HUDEP-2 (cell line): ENCODE data around the gene CXCL1.

Source experiments
- DNase-seq, 76 experiments: peaks; one replicate each; lab custom pipeline; 2025; ENCODE audit not compliant: unreplicated experiment in 76 of 76; lab: John Stamatoyannopoulos, UW

CXCL1 gene

DNA sequence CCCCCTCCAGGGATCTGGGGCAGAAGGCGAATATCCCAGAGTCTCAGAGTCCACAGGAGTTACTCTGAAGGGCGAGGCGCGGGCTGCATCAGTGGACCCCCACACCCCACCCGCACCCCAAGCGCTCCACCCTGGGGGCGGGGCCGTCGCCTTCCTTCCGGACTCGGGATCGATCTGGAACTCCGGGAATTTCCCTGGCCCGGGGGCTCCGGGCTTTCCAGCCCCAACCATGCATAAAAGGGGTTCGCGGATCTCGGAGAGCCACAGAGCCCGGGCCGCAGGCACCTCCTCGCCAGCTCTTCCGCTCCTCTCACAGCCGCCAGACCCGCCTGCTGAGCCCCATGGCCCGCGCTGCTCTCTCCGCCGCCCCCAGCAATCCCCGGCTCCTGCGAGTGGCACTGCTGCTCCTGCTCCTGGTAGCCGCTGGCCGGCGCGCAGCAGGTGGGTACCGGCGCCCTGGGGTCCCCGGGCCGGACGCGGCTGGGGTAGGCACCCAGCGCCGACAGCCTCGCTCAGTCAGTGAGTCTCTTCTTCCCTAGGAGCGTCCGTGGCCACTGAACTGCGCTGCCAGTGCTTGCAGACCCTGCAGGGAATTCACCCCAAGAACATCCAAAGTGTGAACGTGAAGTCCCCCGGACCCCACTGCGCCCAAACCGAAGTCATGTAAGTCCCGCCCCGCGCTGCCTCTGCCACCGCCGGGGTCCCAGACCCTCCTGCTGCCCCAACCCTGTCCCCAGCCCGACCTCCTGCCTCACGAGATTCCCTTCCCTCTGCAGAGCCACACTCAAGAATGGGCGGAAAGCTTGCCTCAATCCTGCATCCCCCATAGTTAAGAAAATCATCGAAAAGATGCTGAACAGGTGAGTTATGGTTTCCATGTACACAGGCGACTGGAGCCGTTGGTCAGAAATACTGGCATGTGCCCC, at the start of gene CXCL1:
Gene CXCL1, plus strand, starts transcription at position 264 of the 926 bp plus-strand sequence. Its CDS starts 78 bp downstream, at position 342.
- no peak for DNase-seq

- DNase-seq = no peak
These were observed 47.9 kb upstream of the CXCL1 start for GRCh38 chr4:73821325-73821724.

DNA sequence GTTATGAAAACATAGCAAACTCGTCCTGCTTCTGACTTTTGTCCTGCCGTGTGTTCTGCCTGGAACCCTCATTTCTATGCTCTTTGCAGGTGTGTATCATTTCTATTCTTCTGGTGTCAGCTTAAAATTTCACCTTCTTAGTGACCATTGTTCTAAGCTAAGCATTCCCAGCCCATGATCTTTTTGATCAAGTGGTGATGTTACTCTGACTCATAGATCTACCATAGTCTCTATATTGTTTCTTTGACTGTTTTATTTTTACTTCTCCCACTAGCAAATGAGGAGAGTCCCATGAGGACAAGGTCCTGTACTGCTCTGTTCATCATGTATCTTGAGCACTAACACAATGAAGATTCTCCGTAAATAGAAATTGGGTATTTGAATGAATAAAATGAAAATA, 46.8 kb upstream of the CXCL1 start:
- no peak for DNase-seq

- no peak for DNase-seq
These were observed 46.2 kb upstream of the CXCL1 start for GRCh38 chr4:73822812-73823504.

DNA sequence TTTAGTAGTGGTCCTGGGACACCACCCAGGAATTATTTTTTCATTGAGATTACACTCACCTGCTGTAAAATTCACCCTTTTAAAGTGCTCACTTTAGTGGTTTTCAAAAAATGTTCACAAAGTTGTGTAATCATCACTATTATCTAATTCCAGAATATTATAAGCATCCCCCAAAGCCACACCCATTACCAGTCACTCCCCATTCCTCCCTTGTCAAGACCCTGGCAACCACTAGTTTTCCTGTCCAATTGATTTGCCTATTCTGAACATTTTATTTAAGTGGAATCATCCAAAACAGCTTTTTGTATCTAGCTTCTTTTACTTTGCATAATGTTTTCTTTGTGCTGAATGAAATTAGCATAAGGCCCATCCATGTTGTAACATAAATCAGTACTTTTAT, 45.4 kb upstream of the CXCL1 start:
- no peak for DNase-seq

DNA sequence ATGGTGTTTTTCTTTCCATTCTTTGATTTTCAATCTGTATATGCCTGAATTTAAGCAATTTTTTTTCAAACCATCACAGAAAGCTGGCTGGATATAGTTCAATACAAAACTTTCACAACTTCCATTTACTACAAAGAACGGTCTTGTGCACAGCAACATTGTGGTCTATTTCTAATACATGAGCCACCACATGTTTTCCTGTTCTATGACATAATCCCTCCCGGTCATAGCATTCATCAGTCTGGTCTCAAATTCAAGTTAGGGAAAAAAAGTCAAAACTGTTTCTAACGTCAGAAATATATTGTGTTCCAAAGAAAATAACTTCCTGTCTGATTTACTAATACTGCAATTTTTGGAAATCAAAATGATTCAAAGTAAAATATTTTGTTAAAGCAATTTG, 40.2 kb upstream of the CXCL1 start:
- no peak for DNase-seq

DNA sequence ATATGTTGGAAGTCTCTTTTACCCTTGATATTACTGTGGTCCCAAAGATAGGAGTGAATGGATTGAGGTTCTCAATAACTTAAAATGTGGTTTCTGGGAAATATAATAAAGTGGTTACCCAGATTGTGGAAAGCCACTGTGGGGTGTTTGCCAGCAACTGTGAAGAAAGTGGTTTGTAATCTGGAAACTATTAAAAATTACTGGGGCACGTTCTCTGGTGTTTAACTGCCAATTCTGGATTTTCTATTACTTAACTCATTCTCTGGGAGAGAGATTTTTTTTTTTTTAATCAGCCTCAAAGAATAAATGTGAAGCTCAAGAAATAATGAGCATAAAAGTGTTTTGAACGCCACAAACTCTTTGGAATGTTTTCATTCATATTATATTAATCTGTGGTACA, 37.6 kb upstream of the CXCL1 start:
- DNase-seq = no peak

GRCh38 chr4:73832651-73833237, 36.4 kb upstream of the CXCL1 start:
- no peak for DNase-seq

- no peak for DNase-seq
These were observed 32.6 kb upstream of the CXCL1 start, which contains the start of gene CXCL6 for GRCh38 chr4:73836373-73837279. TSS of gene CXCL6 (plus strand) at chr4:73836678. CDS start at chr4:73836751, 73 bp downstream.

- DNase-seq = no peak
These were observed 30.1 kb upstream of the CXCL1 start for GRCh38 chr4:73839071-73839470.

DNA sequence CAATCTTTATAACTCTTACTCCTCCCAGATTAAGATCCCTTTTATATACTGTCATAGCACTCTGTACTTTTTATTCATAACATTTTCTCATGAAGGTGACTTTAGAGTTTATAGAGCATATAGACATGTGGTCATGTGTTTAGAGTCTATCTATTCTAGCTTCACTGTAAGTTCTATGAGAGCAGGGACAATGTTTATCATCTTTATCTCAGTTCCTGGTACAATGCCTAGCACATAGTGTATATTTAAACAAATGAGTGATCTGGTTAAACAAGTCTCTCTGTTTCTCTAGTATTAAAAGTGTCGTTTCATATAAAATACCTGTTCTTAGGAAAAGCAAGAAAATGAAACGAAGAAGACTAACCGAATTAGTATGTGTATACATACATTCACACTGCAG, 29.5 kb upstream of the CXCL1 start:
- no peak for DNase-seq

GRCh38 chr4:73841243-73841925, 27.8 kb upstream of the CXCL1 start:
- DNase-seq = no peak

DNA sequence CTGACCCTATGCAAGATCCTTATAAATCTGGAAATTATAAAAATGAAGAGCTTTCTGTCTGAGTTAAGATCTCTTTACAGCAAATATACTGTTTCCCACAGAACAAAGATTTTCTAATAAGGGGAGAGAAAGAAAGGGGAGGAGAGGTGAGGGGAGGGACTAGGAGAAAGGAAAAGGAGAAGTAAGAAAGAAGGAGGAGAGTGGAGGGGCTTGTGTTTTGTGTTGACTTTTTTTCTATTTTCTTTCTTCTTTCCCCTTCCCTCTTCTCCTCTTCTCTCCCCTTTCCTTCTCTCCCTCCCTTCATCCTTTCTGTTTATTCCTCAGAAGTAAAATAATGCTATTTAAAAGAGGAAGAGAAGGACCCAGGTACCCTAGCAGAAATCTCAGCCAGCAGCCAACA, 26.5 kb upstream of the CXCL1 start:
- no peak for DNase-seq

DNA sequence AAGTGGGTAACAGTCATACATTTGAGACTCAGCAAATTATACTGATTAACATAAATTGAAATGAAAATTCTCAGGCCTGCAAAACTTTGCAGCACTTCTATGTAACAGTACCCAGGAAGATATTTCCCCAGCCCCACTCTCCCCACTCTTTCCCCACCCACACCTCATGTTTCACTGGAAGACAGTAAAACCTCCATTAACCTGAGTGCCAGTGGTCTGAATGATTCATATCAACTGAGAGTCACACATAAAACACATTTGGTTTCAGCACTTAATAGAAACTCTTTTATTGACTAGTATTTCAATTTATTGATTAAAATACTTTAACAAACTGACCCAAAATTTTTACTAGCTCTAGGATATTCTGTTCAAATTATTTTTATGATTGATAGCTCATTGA, 25.8 kb upstream of the CXCL1 start:
- no peak for DNase-seq

DNA sequence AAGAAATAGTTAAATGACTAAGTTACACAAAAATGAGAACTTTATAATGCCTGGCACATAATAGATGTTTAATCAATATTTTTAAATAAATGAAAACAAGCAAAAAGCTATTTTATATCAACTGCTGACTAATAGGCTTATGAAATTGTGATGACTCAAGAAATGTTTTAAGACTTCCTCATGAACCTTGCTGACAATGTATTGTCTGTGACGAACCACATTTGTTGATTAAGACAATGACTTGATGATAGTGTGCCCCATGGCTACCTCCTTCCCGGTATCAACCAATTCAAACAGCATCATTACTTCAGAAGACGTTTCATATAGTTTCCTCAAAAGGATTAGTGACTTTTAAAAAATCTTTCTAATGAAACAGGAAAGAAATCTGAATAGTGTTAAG, 24.8 kb upstream of the CXCL1 start:
- no peak for DNase-seq

GRCh38 chr4:73844806-73845205, 24.4 kb upstream of the CXCL1 start:
- DNase-seq = no peak

- DNase-seq = no peak
These were observed 21.5 kb upstream of the CXCL1 start for GRCh38 chr4:73847526-73848182.

GRCh38 chr4:73848183-73848777, 20.9 kb upstream of the CXCL1 start:
- no peak for DNase-seq
